GM19397 (cell line): ENCODE measurements around the gene GPHB5.
"Not testable (repeated sequence)": the region's sequence is repeated elsewhere in the genome, so short reads cannot be mapped to it uniquely, and the experiment has no call there.

Experiments
- ATAC-seq: cut with Tn5 transposase; IDR thresholded peaks from one replicate; pipeline ENCODE4 v1.9.1; 2021; ENCODE audit warnings: mild to moderate bottlenecking, moderate library complexity; ENCODE audit not compliant: unreplicated experiment

The GPHB5 gene

GRCh38 chr14:63318835-63319234 lies at the start of gene GPHB5:
Gene GPHB5 (minus strand): TSS chr14:63318935. CDS start chr14:63317849, 1,086 bp downstream.
- ATAC-seq: no peak

- no peak for ATAC-seq
Measured at GRCh38 chr14:63367742-63368364, 49.1 kb upstream of the GPHB5 start.

GRCh38 chr14:63362389-63362819 lies 43.7 kb upstream of the GPHB5 start:
- ATAC-seq: no peak

- ATAC-seq: no peak
Measured at GRCh38 chr14:63361790-63362189, 43.1 kb upstream of the GPHB5 start.

GRCh38 chr14:63357841-63358240 lies 39.1 kb upstream of the GPHB5 start:
- no peak for ATAC-seq

GRCh38 chr14:63345826-63346225 lies 27.1 kb upstream of the GPHB5 start:
- no peak for ATAC-seq

- no peak for ATAC-seq
Measured at GRCh38 chr14:63344336-63344735, 25.6 kb upstream of the GPHB5 start.

GRCh38 chr14:63343878-63344277 lies 25.1 kb upstream of the GPHB5 start:
- ATAC-seq: no peak

- no peak for ATAC-seq
Measured at GRCh38 chr14:63342371-63342770, 23.6 kb upstream of the GPHB5 start.

GRCh38 chr14:63328787-63329737 lies 10.3 kb upstream of the GPHB5 start:
- ATAC-seq: no peak

GRCh38 chr14:63326840-63327239 lies 8.1 kb upstream of the GPHB5 start:
- ATAC-seq: no peak

- no peak for ATAC-seq
Measured at GRCh38 chr14:63322897-63323573, 4.3 kb upstream of the GPHB5 start.

GRCh38 chr14:63322472-63322871 lies 3.7 kb upstream of the GPHB5 start:
- ATAC-seq: no peak

- ATAC-seq: no peak
Measured at GRCh38 chr14:63308723-63309317, 9.9 kb downstream of the GPHB5 start.

- not testable (repeated sequence) for ATAC-seq
Measured at GRCh38 chr14:63304429-63304828, 14.3 kb downstream of the GPHB5 start.

- ATAC-seq: no peak
Measured at GRCh38 chr14:63301891-63302534, 16.7 kb downstream of the GPHB5 start.

GRCh38 chr14:63300854-63301253 lies 17.9 kb downstream of the GPHB5 start:
- no peak for ATAC-seq

GRCh38 chr14:63299351-63300110 lies 19.2 kb downstream of the GPHB5 start:
- no peak for ATAC-seq

GRCh38 chr14:63297372-63298063 lies 21.2 kb downstream of the GPHB5 start:
- no peak for ATAC-seq
